Psoas muscle (tissue), 8 donors: ENCODE results near the gene MAPKBP1. TPM values are rescaled to one million over a fixed set of nuclear protein-coding genes. Genes with fewer than 3 reads are reported as not detected.
A peak's percentile ranks its signal among the peaks of the same experiment; 100 is the strongest.

ENCODE experiments used
- ATAC-seq, 4 donors: fragments of 200-7000 bp; cut with Tn5 transposase; one replicate each; pipeline ENCODE4 v1.9.1; 2020; ENCODE audit warnings: moderate library complexity in 3 of 4, mild to moderate bottlenecking in 2 of 4
- DNase-seq, 2 donors: peaks; one replicate each; pipeline ENCODE4 v3.0.0-alpha.2; 2020
- H3K27ac ChIP-seq: fragments of 200-600 bp; one replicate; pipeline ENCODE4 v1.8.0; 2022
- H3K27me3 ChIP-seq, 3 donors: fragments of 200-600 bp in 1 of 3; one replicate each; pipeline versions ENCODE4 v1.6.1 to v1.8.0; 2013 to 2022; ENCODE audit warnings: low read length in 2 of 3, mild to moderate bottlenecking in 2 of 3, moderate library complexity in 1 of 3; ENCODE audit not compliant: insufficient read depth in 3 of 3
- H3K36me3 ChIP-seq, 2 donors: fragments of 200-600 bp in 1 of 2; one replicate each; pipeline versions ENCODE4 v1.6.1 to v1.8.0; 2013 to 2022; ENCODE audit warnings: low read depth in 1 of 2, mild to moderate bottlenecking in 1 of 2, moderate library complexity in 1 of 2; ENCODE audit not compliant: insufficient read depth in 1 of 2
- H3K4me1 ChIP-seq: fragments of 200-600 bp; one replicate; pipeline ENCODE4 v1.8.0; 2022
- H3K4me3 ChIP-seq: fragments of 200-600 bp; one replicate; pipeline ENCODE4 v1.8.0; 2022; ENCODE audit warnings: mild to moderate bottlenecking
- H3K9me3 ChIP-seq: fragments of 200-600 bp; one replicate; pipeline ENCODE4 v1.8.0; 2022
- WGBS, 3 donors: extraction: QIAGEN DNeasy Blood & Tissue Kit; methylation state at CpG; one replicate each; pipeline versions ENCODE4 v1.1.6 to v1.1.7; 2013; 5-methylcytosine and 5-hydroxymethylcytosine counted together
- intact Hi-C, 2 donors: fragments of 100-400 bp; cut with DNase I; formaldehyde crosslinking; loops; one replicate each; pipeline versions ENCODE4 v1.11.0 to v1.14.2; 2022
- polyA plus RNA-seq, 3 donors: library from polyadenylated mRNA; stranded (reverse); fragments of 200-250 nt; gene quantifications; one replicate each; pipeline ENCODE4 v1.2.3, GENCODE V29; 2013
- total RNA-seq, 4 donors: library from RNA; stranded (reverse); fragmentation: NEBNext Ultra II Directional in 2 of 4; extraction: Animal tissue kit (Norgen Biotek cat#: 25700) in 2 of 4; gene quantifications; one replicate each; pipeline versions ENCODE4 v1.2.1 to v1.2.4, GENCODE V29; 2021 to 2023
- TF ChIP-seq, protein P1 (sequence below): fragments of 200-600 bp; IDR thresholded peaks from one replicate; pipeline ENCODE4 v1.8.0; 2022; ENCODE audit warnings: antibody characterized with exemption
- donor health status: healthy with polysubstance abuse.
- donor health status: DM: no; HTN: no; CAD: no; lungs with moderate emphysema.
- donor health status: Bipolar disorder and iron deficiency.
- donor health status: healthy.
- donor health status: DM: yes; HTN: yes; CAD: no.
- donor health status: DM: no; HTN: no; CAD: no.
- donor health status: DM: no; HTN: no; CAD: no.
- donor health status: DM: yes; HTN: yes; CAD: no.

MAPKBP1 gene
- total and polyA plus RNA-seq, 7 donors: 2.4 to 10.3 (median 7.1) TPM

GRCh38 chr15:41822957-41823356 is 48.7 kb downstream of the MAPKBP1 start:
- TF ChIP-seq, protein P1, sequence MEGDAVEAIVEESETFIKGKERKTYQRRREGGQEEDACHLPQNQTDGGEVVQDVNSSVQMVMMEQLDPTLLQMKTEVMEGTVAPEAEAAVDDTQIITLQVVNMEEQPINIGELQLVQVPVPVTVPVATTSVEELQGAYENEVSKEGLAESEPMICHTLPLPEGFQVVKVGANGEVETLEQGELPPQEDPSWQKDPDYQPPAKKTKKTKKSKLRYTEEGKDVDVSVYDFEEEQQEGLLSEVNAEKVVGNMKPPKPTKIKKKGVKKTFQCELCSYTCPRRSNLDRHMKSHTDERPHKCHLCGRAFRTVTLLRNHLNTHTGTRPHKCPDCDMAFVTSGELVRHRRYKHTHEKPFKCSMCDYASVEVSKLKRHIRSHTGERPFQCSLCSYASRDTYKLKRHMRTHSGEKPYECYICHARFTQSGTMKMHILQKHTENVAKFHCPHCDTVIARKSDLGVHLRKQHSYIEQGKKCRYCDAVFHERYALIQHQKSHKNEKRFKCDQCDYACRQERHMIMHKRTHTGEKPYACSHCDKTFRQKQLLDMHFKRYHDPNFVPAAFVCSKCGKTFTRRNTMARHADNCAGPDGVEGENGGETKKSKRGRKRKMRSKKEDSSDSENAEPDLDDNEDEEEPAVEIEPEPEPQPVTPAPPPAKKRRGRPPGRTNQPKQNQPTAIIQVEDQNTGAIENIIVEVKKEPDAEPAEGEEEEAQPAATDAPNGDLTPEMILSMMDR: no peak
- H3K27ac ChIP-seq: no peak overlapping the region
- no peaks in the 10 kb centered on the region for H3K9me3 ChIP-seq
- peaks cover 3% of the 10 kb centered on the region for H3K4me1 ChIP-seq
- ATAC-seq (no peak), DNase-seq (no peak)
- WGBS, 3 donors: 64 to 82% (median 80%) methylated on average over 6 of the region's 6 CpGs
- intact Hi-C loops: no loop called here
- peaks cover 0 to 75% of the 10 kb centered on the region in 2 donors for H3K36me3 ChIP-seq
- H3K27me3 ChIP-seq: no peaks in the 10 kb centered on the region
- no peak overlapping the region for H3K4me3 ChIP-seq

DNA sequence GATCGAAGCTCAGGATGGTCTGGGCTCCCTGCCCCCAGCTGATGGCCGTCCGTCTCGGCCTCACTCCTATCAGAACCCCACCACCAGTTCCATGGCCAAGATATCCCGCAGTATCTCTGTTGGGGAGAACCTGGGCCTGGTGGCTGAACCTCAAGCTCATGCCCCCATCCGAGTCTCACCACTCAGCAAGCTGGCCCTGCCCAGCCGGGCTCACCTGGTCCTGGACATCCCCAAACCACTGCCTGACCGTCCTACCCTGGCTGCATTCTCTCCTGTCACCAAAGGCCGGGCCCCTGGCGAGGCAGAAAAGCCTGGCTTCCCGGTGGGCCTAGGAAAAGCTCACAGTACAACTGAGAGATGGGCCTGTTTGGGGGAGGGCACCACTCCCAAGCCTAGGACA is 49.2 kb downstream of the MAPKBP1 start:
- Histone ChIP-seq H3K36me3 (peaks cover 0 to 69% of the 10 kb centered on the region in 2 donors), H3K4me3 (no peak overlapping the region), H3K27me3 (no peaks in the 10 kb centered on the region), H3K4me1 (peaks cover 4% of the 10 kb centered on the region), H3K9me3 (no peaks in the 10 kb centered on the region), H3K27ac (no peak overlapping the region)
- WGBS, 3 donors: 91 to 96% (median 91%) methylated on average over 10 to 11 of the region's 11 CpGs
- no peak for ATAC-seq
- TF ChIP-seq, protein P1: no peak
- DNase-seq: no peak
- intact Hi-C loops: no loop called here

DNA sequence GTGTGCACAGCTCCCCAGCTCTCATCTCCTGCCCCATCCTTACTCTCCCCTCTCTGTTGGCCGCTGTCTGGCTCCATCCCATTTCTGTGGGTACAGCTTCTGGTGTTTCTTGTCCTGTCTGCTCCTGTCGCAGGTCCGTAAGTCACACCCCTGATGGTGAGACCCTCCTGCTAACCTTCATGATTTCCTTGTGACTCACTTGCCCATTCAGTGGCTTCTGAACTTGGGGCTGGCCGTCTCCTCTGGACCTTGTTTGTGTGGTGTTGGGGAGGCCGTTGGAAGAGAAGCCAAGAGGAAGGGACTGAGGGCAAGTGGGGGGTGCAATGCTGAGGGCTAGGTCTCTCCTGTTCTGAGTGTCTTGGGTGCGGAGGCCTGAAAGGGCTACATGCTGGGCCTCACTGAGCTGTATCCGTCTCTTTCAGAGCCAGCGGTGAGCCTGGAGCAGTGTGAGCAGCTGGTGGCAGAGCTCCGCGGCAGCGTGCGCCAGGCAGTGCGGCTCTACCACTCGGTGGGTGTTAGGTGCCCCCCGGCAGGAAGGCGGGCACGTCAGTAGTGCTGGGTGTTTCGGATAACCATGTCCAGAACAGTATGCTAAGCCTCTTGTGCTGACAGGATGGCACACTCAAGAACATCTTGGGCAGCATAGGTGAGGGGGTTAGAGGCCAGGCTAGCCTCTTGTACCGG is 49.9 kb downstream of the MAPKBP1 start:
- intact Hi-C loops: no loop called here
- H3K4me1 ChIP-seq: peaks cover 11% of the 10 kb centered on the region
- no peak for ATAC-seq
- no peak overlapping the region for H3K27ac ChIP-seq
- H3K27me3 ChIP-seq: no peaks in the 10 kb centered on the region
- DNase-seq: peak in 1 of 2 donors; percentile 12
- TF ChIP-seq, protein P1: no peak
- H3K9me3 ChIP-seq: no peaks in the 10 kb centered on the region
- 93 to 94% (median 94%) methylated on average over 19 of the region's 19 CpGs for WGBS, 3 donors
- H3K36me3 ChIP-seq: peaks cover 0 to 62% of the 10 kb centered on the region in 2 donors
- no peak overlapping the region for H3K4me3 ChIP-seq

DNA sequence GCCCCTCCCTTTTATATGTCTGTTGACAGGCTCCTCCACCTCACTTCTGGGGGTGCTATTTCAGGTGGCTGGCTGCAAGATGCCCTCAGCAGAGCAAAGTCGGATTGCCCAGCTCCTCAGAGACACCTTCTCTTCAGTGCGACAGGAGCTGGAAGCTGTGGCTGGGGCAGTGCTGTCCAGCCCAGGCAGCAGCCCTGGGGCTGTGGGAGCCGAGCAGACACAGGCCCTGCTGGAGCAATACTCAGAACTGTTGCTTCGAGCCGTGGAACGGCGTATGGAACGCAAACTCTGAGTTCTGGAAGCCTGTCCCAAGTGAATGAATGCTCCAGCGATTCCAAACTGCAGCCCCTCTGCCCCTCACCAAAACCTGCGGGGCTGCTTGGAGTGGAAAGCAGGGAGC is 50.9 kb downstream of the MAPKBP1 start:
- peaks cover 16% of the 10 kb centered on the region for H3K4me1 ChIP-seq
- no peak overlapping the region for H3K4me3 ChIP-seq
- TF ChIP-seq, protein P1: no peak
- no peaks in the 10 kb centered on the region for H3K27me3 ChIP-seq
- ATAC-seq (no peak), DNase-seq (no peak)
- intact Hi-C loops: loop anchor here in 1 of 2 donors (5.0 kb wide), 1 partner anchor 142 kb away; no protein-coding TSS in a partner anchor
- 79 to 89% (median 84%) methylated on average over 10 of the region's 10 CpGs for WGBS, 3 donors
- H3K36me3 ChIP-seq: peaks cover 0 to 58% of the 10 kb centered on the region in 2 donors
- H3K27ac ChIP-seq: no peak overlapping the region
- H3K9me3 ChIP-seq: no peaks in the 10 kb centered on the region
